Epidermal melanocyte (primary cell): Measurements from ENCODE around the gene SETBP1.

Experiments used
- DNase-seq: peaks from one replicate; pipeline ENCODE4 v3.0.0; 2011; ENCODE audit warnings: low spot score; ENCODE audit not compliant: insufficient read length

SETBP1 gene

DNA sequence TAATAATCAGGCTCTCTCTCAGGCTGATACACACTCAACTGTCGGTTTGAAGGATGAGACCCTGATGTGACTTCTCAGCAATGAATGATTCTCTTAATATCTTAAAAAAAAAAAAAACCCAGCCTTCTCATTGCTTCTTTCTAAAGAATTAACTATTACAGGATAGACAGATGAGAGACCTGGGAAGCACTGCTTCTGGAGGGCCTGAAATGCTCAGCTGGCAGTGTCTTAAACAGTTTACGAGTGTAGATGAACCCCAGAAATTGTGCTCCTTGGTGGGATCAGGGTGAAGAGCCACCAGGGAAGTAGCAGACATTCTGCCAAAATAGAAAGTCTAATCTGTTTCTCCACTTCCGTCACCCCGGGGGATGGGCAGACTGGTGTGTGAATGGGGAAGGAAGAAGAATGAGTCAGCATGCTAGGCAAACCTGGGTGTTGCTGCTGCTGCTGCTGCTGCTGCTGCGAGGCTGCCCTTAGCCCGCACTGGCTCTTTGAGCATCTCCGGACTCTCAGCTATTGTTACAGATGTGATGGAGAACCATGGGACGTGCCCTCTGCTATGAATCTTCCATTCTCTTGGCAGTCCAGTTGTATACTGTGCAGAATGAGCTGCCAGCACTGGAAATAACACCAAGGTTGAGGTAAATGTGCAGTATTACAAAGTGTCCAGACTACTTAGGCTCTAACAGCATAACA lies 158.4 kb downstream of the SETBP1 start:
- DNase-seq = no peak

DNA sequence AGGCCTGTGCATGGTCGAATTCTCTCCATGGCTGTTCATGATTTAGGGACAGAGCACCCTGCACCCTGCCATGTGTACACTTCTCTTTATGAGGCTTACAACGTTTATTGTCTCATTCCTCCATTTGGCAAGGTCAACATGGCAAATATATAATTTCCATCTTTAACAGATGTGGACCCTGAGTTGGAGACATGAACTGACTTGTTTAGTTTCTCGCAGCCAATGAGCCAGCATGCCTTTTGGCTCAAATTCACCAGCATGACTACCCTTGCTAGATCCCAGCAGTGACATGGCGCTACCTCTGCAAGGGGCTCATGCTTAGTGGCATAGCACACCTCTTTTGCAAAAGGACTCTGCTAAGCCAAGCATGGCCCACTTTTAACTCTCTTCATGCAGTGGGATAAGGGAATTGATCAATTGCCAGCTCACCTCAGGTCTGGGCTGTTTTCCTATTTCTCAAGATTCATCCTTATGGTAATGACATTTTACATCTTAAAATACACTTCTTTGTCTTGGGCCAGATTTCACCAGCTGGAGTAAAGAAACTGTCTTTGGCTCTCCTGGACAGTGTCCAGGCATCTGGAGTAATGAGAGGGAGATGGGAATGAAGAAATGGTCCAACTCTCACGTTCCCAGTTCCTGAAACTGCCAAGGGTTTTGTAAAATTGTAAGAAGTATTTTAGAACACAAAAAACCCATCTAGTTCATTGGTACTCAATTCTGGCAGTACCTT lies 159.5 kb downstream of the SETBP1 start:
- DNase-seq = no peak

DNA sequence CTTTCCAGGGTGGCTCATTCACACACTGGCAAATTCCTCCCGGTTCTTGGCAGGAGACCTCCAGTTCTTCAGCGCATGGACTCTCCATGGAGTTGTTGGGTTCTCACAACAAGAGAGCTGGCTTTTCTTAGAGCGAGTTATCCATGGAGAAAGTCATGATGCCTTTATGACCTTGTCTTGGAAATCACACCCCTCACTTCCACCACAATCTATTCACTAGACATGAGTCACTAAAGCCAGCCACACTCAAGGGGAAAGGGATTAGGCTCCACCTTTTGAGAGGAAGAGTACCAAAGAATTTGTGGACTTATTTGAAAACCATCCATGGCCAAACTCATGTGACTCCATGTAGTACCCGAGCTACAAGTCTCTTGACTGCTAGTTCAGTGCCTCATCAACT lies 160.5 kb downstream of the SETBP1 start:
- DNase-seq = no peak

GRCh38 chr18:44841752-44842587 lies 161.3 kb downstream of the SETBP1 start:
- DNase-seq = no peak

DNA sequence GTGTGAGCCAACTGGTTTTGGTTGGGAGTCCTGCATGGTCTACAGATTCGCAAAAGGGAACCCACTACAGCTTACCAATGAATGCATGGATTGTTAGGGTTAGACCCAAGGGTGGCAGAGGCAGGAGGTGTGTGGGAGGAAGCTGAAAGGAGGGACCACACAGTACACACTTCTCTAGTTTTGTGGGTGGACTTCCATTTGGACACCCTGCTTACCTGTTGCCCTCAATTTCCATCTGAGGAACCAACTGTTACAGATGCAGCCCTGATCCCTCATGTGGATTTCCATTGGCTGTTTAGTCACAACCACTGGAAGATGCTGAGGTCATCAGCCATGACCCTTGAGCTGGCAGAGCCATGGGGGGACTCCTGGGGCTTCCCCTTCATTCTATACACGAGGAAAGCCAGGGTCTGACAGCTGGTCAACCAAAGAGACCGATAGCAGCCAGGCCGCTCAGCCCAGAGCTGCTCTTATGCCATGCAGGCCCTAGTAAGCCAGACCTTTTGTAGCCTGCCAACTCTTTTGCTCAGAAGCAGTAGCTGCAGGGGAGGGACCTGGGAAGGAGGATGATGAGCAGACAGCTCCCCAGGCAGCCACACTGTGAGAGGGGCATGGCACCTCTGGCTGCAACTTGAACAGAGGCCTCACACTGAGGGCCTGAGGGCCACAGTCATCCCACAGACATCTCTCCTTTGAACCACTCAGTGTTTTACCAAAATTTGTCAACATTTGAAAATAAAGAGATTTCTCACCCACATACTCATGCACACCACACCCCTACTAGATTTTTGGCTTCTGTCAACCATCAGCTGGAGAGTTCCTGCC lies 162.1 kb downstream of the SETBP1 start:
- DNase-seq = no peak

- no peak for DNase-seq
Measured at GRCh38 chr18:44844486-44844885, 163.8 kb downstream of the SETBP1 start.

GRCh38 chr18:44846450-44846849 lies 165.8 kb downstream of the SETBP1 start:
- DNase-seq = no peak

- no peak for DNase-seq
Measured at GRCh38 chr18:44848644-44849335, 168.1 kb downstream of the SETBP1 start.

GRCh38 chr18:44849361-44849760 lies 168.7 kb downstream of the SETBP1 start:
- DNase-seq = no peak

DNA sequence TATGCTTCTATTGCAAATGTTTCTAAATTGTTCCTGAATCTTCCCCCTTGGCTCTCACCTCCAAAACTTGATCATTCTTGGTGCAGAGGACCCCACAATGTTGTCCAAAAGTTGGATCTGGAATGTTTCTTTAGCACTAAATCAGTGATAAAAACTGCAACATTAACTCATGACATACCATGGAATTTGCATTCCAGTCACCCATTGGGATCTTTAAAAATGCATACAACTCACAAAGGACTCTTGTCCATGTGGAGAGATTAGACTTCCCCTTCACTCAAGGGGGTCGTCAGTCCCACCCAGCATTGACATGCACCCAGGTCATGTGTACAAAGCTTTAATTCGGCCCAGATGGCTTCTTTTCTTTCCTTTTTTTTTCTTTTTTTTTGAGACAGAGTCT lies 169.3 kb downstream of the SETBP1 start:
- DNase-seq = no peak

- DNase-seq = no peak
Measured at GRCh38 chr18:44851856-44852621, 171.4 kb downstream of the SETBP1 start.

GRCh38 chr18:44852818-44853217 lies 172.1 kb downstream of the SETBP1 start:
- no peak for DNase-seq

GRCh38 chr18:44853430-44853829 lies 172.7 kb downstream of the SETBP1 start:
- DNase-seq = no peak

GRCh38 chr18:44855681-44856080 lies 175.0 kb downstream of the SETBP1 start:
- no peak for DNase-seq

DNA sequence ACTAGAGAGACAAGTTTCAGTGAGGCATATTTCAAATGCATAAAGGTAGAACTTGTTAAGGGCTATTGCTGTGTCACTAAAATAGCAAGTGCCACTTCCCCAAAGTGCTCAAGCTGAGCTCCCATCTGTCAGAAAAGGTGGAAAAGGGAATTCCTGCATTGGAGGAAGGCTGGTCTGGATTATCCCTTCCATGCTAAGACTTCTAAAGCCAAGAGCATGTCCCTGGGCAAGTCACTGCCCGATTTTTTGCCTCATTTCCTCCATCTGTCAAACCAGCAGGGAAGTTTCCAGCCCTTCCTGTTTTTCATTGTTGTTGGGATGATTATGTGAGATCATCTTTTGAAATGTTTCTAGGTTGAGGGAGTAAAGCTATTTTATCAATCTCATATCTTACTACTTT lies 175.5 kb downstream of the SETBP1 start:
- no peak for DNase-seq

GRCh38 chr18:44857081-44857480 lies 176.4 kb downstream of the SETBP1 start:
- DNase-seq = no peak

DNA sequence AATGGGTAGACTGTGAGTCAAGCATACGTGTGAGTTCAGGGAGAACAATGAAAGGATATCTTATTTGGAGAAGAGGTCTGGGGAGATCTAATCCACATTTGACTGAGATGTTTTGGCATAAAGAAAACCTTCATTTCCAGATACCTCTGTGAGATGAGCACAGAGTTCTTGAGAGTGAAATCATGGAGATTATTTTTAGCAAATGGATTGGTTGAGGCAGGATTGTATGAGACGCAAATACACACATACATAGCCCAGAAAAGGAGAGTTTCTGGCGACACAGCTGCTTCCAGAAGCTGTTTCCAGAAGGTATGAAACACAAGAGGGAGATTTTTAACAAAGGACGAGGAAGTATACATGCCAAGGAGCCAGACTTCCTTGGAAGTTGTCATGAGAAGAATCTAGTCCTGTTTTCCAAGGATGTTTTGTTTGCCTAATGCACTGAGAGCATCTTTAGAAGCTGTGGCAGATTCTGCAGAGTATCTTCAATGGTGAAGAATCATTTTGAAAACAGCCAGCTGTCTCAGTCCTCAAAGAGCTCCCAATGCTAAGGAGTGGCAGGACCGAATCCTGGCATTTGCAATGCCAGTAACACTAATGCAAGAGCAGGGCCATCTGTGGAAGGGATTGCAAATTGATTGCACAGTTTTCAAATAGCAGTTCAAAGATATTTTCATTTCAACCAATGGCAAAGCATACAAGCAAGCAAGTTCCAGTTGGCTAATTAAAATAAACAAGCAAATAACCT lies 177.2 kb downstream of the SETBP1 start:
- DNase-seq = no peak

DNA sequence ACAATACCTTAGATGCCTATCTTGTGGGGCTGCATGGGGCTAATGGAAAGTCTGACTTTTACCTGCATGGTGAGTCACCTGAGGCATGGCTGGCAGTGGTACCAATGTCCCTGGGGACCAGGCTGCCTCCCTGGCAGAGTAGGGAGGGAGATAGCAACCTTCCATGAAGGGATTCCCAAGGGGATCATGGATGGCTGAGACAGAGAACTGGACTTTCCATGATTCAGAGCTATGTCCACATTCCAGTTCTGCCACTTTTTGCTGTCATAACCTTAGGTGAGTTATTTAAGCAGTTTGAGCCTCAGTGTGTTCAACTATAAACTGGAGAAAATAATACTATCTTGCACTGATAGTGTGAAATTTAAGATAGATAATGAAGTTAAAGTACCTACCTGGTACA lies 178.6 kb downstream of the SETBP1 start:
- DNase-seq = no peak

DNA sequence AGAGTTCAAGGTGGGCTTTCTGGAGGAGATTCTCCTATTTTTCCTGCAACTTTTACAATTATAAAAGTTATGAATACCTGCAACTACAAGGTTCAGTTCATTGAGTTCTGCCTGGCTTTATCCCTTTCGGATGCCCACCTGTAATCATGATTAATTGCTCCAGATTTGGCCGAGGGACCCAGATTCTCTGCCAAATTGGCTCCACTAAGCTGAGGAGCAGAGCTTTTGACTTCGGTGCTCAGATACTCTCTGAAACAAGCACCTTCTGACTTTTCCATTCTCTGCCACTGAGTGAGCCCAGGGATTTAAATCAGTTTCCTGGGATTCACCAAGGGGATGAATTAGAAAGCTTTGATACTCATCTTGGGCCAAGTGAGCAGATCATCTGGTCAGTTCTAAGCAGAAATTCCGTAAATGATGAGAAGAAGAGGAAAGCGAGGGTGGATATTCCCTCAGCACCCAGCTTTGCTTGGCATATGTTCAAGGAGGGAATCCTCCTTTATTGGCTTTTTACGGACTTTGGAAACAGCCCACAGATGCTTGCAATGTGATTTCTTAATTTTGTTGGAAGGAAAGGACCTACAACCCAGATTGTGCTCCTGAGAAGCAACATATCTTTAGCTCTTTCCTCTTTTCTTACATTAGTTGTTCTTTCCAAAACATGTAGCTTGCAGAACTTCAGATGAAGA lies 179.2 kb downstream of the SETBP1 start:
- no peak for DNase-seq
